Measurements from ENCODE around the gene RNF212. TPM values are rescaled to one million over a fixed set of nuclear protein-coding genes. Genes with fewer than 3 reads are reported as not detected.

Gene RNF212
- total RNA-seq, 1 donor from 2014 or later: 11.2 TPM

DNA sequence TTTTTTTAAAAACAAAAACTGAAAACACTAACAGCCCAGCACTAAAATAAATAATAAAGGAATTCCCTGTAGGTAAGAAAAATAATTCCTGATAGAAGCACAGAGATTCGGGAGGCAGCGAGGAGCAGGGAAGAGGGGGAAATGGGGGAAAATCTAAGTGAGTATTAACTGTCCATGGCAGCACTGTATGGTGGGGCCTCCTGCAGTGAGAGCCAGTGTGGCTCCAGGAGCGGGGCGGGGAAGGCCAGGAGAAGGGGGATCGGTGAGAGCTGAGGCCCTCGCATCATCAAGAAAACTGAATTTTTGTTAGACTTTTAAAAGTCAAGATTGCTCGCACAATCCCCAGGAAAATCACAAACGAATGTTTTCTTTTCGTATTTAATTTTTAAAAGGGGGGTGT is 14.1 kb downstream of the RNF212 start:
- no peaks in the 10 kb centered on the region for H3K9me3 Mint-ChIP-seq (ENCODE audit: low read depth)
- H3K4me3 Mint-ChIP-seq (ENCODE audit: low read depth): no peak overlapping the region
- no peak for DNase-seq (ENCODE audit: low spot score, unreplicated experiment)
- TF ChIP-seq, protein P1, sequence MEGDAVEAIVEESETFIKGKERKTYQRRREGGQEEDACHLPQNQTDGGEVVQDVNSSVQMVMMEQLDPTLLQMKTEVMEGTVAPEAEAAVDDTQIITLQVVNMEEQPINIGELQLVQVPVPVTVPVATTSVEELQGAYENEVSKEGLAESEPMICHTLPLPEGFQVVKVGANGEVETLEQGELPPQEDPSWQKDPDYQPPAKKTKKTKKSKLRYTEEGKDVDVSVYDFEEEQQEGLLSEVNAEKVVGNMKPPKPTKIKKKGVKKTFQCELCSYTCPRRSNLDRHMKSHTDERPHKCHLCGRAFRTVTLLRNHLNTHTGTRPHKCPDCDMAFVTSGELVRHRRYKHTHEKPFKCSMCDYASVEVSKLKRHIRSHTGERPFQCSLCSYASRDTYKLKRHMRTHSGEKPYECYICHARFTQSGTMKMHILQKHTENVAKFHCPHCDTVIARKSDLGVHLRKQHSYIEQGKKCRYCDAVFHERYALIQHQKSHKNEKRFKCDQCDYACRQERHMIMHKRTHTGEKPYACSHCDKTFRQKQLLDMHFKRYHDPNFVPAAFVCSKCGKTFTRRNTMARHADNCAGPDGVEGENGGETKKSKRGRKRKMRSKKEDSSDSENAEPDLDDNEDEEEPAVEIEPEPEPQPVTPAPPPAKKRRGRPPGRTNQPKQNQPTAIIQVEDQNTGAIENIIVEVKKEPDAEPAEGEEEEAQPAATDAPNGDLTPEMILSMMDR (IDR thresholded peaks at IDR 0.05; ENCODE audit: unreplicated experiment): no peak
- no peaks in the 10 kb centered on the region for H3K36me3 Mint-ChIP-seq (ENCODE audit: insufficient read depth)
- no peaks in the 10 kb centered on the region for H3K4me1 Mint-ChIP-seq (ENCODE audit: low read depth)
- H3K27me3 Mint-ChIP-seq: no peaks in the 10 kb centered on the region
- H3K27ac Mint-ChIP-seq: no peak overlapping the region

DNA sequence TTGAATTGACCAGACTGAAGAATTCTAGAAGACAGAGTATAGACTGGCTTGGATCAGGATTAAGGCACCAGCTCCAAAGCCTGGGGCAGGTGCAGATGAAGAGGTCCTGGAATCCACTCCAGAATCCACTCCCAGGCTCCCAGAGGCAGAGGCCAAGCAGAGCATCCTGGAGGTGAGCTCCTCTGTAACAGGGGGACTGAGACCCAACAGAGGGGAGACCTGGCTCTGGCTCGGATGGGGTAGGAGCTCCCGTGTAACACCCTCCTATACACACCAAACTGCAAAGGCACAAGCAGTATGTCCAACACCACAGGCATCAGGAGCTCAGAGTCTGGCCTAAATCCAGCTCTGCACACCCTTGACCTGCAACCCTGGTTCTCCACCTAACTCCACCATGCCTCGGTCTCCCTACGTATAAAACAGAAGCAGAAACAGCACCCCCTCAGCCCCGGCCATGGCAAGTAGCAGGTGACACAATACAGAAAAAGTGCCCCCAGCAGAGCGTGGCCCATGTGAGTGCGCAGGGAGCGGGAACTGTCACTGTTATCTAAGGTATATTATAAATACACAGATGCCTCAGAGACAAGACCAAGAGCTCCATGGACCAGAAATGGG is 14.9 kb downstream of the RNF212 start:
- Mint-ChIP-seq H3K27ac (no peak overlapping the region), H3K36me3 (ENCODE audit: insufficient read depth) (no peaks in the 10 kb centered on the region), H3K4me1 (ENCODE audit: low read depth) (no peaks in the 10 kb centered on the region), H3K4me3 (ENCODE audit: low read depth) (no peak overlapping the region), H3K9me3 (ENCODE audit: low read depth) (no peaks in the 10 kb centered on the region), H3K27me3 (no peaks in the 10 kb centered on the region)
- no peak for DNase-seq (ENCODE audit: low spot score, unreplicated experiment)
- TF ChIP-seq, protein P1 (IDR thresholded peaks at IDR 0.05; ENCODE audit: unreplicated experiment): no peak

DNA sequence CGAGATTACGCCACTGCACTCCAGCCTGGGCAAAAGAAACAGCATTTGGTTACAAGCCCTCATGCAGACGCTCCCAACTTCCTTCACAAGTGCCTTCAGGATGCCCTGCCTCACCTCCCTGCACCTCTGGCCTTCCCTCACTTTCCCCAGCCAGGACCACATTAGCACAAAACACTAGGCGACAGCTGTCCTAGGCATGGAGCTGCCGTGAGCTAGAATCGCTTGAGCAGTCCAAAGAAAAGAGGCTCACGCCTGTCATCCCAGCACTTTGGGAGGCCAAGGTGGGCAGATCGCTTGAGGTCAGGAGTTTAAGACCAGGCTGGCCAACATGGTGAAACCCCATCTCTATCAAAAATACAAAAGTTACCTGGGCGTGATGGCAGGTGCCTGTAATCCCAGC is 15.8 kb downstream of the RNF212 start:
- H3K4me3 Mint-ChIP-seq (ENCODE audit: low read depth): no peak overlapping the region
- TF ChIP-seq, protein P1 (IDR thresholded peaks at IDR 0.05; ENCODE audit: unreplicated experiment): no peak

DNA sequence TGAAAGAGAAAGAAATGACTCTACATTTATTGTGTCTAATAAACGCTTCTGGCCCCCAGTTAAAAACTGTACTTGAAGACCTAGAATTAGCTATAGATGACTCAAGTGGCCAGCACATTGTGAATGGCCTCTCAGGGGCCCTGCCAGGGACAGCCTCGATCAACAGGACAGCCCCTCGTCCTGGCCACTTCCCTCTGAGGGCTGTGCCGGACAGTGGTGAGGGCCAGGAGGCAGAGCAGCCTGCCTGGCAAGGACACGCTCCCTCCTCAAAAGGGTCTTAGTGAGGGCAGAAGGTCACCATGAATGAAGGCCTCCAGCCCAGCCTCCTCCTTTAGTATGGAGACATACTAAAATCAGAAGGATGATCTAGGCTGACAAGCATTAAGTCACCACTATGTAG is 16.5 kb downstream of the RNF212 start:
- Mint-ChIP-seq H3K27ac (no peak overlapping the region), H3K36me3 (ENCODE audit: insufficient read depth) (no peaks in the 10 kb centered on the region), H3K4me3 (ENCODE audit: low read depth) (no peak overlapping the region), H3K9me3 (ENCODE audit: low read depth) (no peaks in the 10 kb centered on the region), H3K27me3 (no peaks in the 10 kb centered on the region), H3K4me1 (ENCODE audit: low read depth) (peaks cover 3% of the 10 kb centered on the region)
- DNase-seq (ENCODE audit: low spot score, unreplicated experiment): no peak
- TF ChIP-seq, protein P1 (IDR thresholded peaks at IDR 0.05; ENCODE audit: unreplicated experiment): no peak

More for the DNA sequence above, 15.8 kb downstream of the RNF212 start:
- H3K27ac Mint-ChIP-seq: no peak overlapping the region
- H3K4me1 Mint-ChIP-seq (ENCODE audit: low read depth): peaks cover 3% of the 10 kb centered on the region
- H3K9me3 Mint-ChIP-seq (ENCODE audit: low read depth): no peaks in the 10 kb centered on the region
- H3K27me3 Mint-ChIP-seq: no peaks in the 10 kb centered on the region
- H3K36me3 Mint-ChIP-seq (ENCODE audit: insufficient read depth): no peaks in the 10 kb centered on the region
- no peak for DNase-seq (ENCODE audit: low spot score, unreplicated experiment)

DNA sequence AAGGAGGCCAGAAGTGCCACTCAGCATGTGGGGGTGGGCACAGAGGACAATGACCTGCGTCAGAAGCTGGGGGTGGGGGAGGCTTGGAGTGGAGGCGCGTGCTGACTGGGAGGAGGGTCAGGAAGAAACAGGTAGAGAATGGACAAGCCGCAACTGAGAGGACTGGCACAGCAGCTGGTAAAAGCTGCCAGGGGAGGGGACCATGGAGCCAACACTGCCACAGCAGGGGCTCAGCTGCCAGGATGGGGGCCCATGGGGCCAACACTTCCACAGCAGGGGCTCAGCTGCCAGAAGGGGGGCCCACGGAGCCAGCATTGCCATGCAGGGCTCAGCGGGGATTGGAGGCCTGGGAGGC is 19.1 kb downstream of the RNF212 start:
- H3K4me1 Mint-ChIP-seq (ENCODE audit: low read depth): peaks cover 8% of the 10 kb centered on the region
- H3K27me3 Mint-ChIP-seq: no peaks in the 10 kb centered on the region
- TF ChIP-seq, protein P1 (IDR thresholded peaks at IDR 0.05; ENCODE audit: unreplicated experiment): no peak
- H3K36me3 Mint-ChIP-seq (ENCODE audit: insufficient read depth): peaks cover 1% of the 10 kb centered on the region
- no peak for DNase-seq (ENCODE audit: low spot score, unreplicated experiment)
- H3K27ac Mint-ChIP-seq: no peak overlapping the region
- H3K9me3 Mint-ChIP-seq (ENCODE audit: low read depth): peaks cover 2% of the 10 kb centered on the region
- H3K4me3 Mint-ChIP-seq (ENCODE audit: low read depth): no peak overlapping the region

Measured in progenitor cell of endocrine pancreas (in vitro differentiated cells).